D721Med (cell line): ENCODE measurements around the gene HOXC10.

Experiments
- DNase-seq: peaks from one replicate; pipeline ENCODE4 v3.0.0; 2011; ENCODE audit warnings: low spot score; ENCODE audit not compliant: insufficient read length
- FAIRE-seq: peaks from 2 replicates; lab custom pipeline; 2011; peaks lifted over from hg19 to GRCh38; lab: Jason Lieb, UNC
- TF ChIP-seq, protein P1 (sequence below): IDR thresholded peaks from 2 replicates; pipeline ENCODE4 v1.5.1; 2012; ENCODE audit warnings: mild to moderate bottlenecking, control low read depth; ENCODE audit not compliant: insufficient read depth; ENCODE audit errors: missing control alignments

The HOXC10 gene

DNA sequence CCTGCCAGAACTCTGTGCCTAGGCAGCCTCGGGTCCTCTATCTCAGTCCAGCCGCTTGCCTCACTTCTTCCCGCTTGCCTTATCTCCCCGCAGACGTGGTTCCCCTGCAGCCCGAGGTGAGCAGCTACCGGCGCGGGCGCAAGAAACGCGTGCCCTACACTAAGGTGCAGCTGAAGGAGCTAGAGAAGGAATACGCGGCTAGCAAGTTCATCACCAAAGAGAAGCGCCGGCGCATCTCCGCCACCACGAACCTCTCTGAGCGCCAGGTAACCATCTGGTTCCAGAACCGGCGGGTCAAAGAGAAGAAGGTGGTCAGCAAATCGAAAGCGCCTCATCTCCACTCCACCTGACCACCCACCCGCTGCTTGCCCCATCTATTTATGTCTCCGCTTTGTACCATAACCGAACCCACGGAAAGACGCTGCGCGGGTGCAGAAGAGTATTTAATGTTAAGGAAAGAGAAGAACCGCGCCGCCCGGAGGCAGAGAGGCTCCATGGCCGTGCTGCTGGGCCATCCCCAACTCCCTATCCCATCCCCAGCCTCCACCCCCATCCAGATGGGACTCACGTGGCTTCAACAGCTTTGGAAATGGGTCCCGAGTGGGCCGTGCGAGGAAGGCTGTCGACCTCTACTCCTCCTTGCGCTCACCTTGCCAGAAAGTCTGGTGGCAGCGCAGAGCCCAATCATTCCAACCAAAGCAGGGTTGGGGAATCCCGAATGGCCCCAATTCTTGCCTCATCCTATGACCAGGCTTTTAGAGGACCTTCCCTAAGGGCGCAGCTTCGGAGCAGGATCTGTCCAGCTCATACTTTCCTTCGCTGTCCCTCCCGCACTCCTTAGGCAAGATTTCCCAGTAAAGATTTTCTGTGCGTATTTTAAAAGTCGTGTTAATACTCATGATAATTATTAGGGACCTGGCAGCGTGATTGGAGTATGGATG is 39.8 kb upstream of the HOXC10 start:
- FAIRE-seq, result no peak
- no peak for DNase-seq
- TF ChIP-seq, protein P1, sequence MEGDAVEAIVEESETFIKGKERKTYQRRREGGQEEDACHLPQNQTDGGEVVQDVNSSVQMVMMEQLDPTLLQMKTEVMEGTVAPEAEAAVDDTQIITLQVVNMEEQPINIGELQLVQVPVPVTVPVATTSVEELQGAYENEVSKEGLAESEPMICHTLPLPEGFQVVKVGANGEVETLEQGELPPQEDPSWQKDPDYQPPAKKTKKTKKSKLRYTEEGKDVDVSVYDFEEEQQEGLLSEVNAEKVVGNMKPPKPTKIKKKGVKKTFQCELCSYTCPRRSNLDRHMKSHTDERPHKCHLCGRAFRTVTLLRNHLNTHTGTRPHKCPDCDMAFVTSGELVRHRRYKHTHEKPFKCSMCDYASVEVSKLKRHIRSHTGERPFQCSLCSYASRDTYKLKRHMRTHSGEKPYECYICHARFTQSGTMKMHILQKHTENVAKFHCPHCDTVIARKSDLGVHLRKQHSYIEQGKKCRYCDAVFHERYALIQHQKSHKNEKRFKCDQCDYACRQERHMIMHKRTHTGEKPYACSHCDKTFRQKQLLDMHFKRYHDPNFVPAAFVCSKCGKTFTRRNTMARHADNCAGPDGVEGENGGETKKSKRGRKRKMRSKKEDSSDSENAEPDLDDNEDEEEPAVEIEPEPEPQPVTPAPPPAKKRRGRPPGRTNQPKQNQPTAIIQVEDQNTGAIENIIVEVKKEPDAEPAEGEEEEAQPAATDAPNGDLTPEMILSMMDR, result no peak

DNA sequence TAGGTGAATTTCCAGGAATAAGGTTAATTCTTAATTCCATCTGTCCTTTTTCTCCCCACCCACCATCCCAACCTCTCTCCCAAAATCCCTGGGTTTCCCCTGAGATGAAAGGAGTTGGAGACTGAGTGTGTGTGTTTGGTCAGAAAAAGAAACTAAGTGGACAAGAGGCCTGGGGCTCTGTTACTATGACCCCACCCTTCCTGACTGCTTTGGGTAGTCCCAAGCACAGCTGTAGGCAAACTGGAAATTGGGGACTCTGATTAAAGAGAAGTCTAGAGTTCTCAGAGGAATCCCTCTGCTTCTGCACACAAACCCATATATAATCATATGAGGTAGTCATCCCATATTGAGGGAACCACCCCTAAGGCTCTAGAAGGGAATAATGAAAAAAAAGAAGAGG is 37.2 kb upstream of the HOXC10 start:
- FAIRE-seq (no peak), DNase-seq (no peak)
- TF ChIP-seq, protein P1, result no peak

DNA sequence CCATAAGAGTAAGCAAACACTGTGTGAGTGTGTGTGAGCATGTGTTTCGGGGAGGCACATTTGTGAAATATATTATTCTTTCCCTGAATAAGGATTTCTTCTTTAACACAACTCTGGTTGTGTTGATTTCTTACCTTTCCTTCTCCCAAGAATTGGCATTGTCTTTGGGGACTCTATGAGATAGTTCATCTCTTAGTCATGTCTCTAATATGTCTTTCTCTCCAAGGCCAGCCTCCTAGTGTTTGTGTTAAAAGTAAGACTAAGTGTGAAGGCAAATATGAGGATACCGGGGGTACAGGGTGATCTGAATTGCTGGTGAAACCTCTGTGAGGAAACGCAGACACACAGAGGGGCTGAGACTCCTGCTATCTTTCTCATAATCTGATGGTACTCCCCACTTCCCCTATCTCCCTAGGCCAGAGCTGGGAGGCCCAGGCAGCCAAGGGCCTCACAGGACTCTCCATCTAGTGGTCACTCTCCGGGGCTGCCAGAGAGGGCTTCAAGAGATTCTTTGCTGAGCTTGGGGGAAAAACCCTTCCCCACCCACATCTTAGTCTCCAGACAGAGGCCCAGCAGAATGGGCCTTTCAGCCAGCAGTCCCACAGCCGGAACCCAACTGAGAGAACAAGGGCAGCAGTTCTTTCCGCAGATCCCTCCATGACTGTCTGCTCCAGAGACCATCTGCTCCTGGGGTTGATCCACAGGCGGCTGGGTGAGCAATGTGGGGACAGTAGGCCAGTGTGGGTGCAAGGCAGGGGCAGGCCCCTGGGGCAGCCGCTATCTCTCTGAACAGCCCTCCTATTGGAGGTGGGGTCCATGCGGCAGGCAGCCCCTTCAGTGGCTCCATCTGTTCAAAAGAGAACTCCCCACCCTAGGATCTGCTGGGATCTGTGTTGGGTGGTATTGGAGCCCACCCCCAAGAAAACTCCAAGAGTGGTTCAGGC is 36.0 kb upstream of the HOXC10 start:
- TF ChIP-seq, protein P1, result no peak
- DNase-seq, result no peak
- no peak for FAIRE-seq

DNA sequence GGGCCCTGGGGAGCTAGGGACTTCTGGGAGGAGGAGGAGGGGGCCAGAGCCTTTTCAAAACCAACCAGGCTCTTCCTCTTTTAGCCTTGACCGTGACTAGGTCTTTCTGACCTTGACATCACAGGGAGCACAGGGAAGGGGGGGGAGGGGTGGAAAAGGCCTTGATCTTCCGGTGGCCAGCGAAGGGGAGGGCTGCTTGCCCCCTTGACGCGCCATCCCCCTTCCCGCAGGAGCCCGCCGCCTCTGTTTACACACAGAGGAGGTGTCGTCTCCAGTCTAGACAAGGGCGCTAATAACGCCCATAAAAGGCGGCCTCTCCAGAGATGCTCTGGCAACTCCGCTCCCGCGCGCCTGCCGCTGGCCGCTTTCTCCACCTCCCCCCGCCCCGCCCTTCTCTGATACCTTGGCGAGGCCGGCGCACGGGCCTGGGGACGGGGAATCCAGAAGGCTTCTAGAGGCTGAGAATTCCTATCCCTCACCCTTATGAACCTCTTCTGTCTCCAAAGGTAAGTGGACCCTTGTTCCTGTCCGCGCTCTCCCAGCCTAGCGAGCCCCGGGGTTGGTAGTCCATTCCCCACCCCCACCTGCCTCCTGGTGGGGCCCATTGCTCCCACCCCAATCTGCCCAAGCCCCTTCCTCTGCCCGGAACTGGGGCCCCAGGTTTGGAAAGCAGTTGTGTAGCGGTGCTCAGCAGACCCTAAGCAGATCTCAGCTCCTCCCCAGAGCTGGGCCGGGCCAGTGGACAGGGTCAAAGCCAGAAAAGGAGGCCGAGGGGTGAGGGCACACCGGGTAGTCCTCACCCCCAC is 35.1 kb upstream of the HOXC10 start:
- TF ChIP-seq, protein P1, result no peak
- DNase-seq (no peak), FAIRE-seq (no peak)

DNA sequence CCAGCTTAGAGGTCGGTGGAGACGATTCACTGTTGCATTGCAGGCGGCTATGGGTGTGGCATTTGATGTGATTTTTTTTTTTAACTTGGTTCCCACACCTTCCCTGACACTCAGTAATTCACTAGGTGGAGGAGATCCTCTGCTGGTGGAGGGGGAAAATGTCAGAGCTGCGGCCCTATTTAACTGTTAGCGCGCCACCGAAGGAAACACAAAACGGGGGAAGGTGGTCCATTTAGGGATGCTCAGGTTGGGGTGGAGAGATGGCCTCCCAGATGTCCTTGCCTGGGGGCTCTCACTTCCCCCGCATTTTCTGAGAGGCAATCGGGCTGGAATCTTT is 34.5 kb upstream of the HOXC10 start:
- TF ChIP-seq, protein P1, result no peak
- no peak for FAIRE-seq
- DNase-seq, result no peak

DNA sequence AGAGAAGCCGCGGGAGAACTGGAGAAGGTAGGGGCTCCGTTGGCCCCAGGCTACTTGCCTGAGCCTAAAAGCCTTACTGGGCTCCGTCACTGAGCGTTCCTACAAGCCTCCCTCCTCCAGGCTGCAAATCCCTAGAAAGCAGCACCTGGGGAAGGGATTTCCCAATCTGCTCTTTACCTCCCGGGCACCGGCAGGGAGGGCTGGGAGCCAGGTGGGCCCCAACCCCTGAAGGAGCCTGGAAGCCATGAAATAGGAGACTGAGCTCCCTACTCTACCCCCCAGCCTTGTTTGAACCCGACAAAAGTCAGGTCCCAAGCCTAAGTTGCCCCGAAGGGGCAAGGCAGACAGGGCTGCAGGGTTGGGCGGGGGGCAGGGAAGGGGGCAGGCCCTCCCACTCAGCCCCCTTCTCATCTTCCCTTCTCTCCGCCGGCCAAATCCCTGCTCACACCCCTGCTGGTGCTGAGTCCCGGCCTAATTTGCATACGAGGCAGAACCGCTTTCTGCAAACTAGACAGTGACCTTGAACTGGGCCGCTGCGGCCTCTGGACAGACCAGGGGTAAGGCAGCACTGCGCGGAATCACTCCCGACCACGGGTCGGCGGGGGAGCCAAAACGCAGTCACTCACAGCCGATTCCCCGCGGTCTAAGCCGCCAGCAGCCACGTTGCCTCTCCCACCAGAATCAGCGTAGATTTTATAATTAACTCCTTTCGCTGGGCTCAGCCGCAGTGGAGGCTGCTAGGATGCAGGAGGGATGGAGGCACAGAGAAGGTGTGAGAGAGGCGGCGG is 34.0 kb upstream of the HOXC10 start:
- DNase-seq, result no peak
- TF ChIP-seq, protein P1, result no peak
- no peak for FAIRE-seq
